Osteoblast (primary cell): Measurements from ENCODE around the gene ACTG1. TPM values are rescaled to one million over a fixed set of nuclear protein-coding genes. Genes with fewer than 3 reads are reported as not detected.

ENCODE experiments used
- DNase-seq: peaks from one replicate; pipeline ENCODE4 v3.0.0; 2011; ENCODE audit warnings: low spot score, mixed read lengths; ENCODE audit not compliant: insufficient read length; ENCODE audit errors: missing footprints
- H2AFZ ChIP-seq: 2 replicates; pipeline ENCODE4 v1.6.0; 2011; ENCODE audit warnings: mild to moderate bottlenecking, low read length
- H3K27ac ChIP-seq: 2 replicates; pipeline ENCODE4 v1.5.1; 2011; ENCODE audit warnings: mild to moderate bottlenecking, low read depth, low read length, moderate library complexity
- H3K27me3 ChIP-seq: 2 replicates; pipeline ENCODE4 v1.6.0; 2012; ENCODE audit warnings: mild to moderate bottlenecking, control low read depth, inconsistent platforms, low read length, moderate library complexity; ENCODE audit not compliant: insufficient read depth
- H3K36me3 ChIP-seq: 2 replicates; pipeline ENCODE4 v1.5.1; 2011; ENCODE audit warnings: mild to moderate bottlenecking, low read length, control low read depth, moderate library complexity; ENCODE audit not compliant: insufficient read depth
- H3K4me1 ChIP-seq: 2 replicates; pipeline ENCODE4 v1.5.1; 2011; ENCODE audit warnings: mild to moderate bottlenecking, low read length, control low read depth, moderate library complexity; ENCODE audit not compliant: insufficient read depth
- H3K4me2 ChIP-seq: 2 replicates; pipeline ENCODE4 v1.6.0; 2011; ENCODE audit warnings: mild to moderate bottlenecking, low read length; ENCODE audit not compliant: insufficient read depth
- H3K4me3 ChIP-seq: fragments of 200-600 bp; sonication (generic); 3 replicates; pipeline ENCODE4 v1.5.1; 2012; ENCODE audit warnings: mild to moderate bottlenecking, low read length, inconsistent platforms; ENCODE audit not compliant: insufficient read depth
- H3K79me2 ChIP-seq: 2 replicates; pipeline ENCODE4 v1.6.0; 2012; ENCODE audit warnings: mild to moderate bottlenecking, low read length, control low read depth, inconsistent platforms; ENCODE audit not compliant: insufficient read depth
- H3K9me3 ChIP-seq: 2 replicates; pipeline ENCODE4 v1.5.1; 2011; ENCODE audit warnings: low read depth, low read length, control low read depth
- H4K20me1 ChIP-seq: 2 replicates; pipeline ENCODE4 v1.6.0; 2012; ENCODE audit warnings: mild to moderate bottlenecking, low read length, control low read depth; ENCODE audit not compliant: insufficient read depth
- total RNA-seq: library from RNA; depleted of rRNA; stranded (reverse); fragments of >200 nt; gene quantifications from 2 replicates; pipeline ENCODE4 v1.2.3, GENCODE V29; 2012
- TF ChIP-seq, protein P1 (sequence below): IDR thresholded peaks from 2 replicates; pipeline ENCODE4 v1.5.1; 2011; ENCODE audit warnings: mild to moderate bottlenecking, low read depth, low read length, moderate library complexity; ENCODE audit errors: extremely low read depth

The ACTG1 gene
- total RNA-seq, 1 donor: 13,273 TPM

DNA sequence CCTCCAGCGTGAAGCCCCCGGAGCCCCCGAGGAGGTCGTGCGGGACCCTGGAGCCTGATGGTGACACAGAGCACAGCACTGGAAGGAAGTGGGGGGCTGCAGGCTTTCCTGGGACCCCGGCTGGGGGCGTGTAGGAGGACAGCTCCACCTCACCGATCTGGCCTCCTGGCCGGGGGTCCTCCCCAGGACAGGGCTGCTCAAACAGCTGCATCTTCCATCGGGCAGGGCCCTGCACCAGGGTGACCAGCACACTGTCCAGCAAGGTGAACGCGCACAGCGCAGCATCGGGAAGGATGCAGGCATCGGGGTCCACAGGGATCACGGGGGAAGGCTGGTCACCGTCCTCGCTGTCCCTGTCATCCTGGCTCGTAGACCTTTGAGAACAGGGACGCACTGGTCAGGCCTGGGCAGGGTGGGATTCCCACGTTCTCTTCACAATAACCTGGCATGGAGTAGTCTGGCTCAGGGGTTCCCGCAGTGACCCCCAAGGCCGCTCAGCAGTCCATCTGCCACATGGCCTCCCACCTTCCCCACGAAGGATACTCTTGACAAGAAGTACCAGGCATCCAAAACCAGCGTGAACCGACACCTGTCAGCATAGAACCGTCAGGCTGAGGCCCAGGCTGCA, 38.3 kb upstream of the ACTG1 start:
- Histone ChIP-seq H3K4me3 (peak overlapping the region; percentile 94), H3K4me1 (peaks cover 24% of the 10 kb centered on the region), H3K27ac (peak overlapping the region; percentile 56), H3K4me2 (peak overlapping the region; percentile 91), H2AFZ (no peak overlapping the region), H3K27me3 (no peaks in the 10 kb centered on the region), H4K20me1 (peaks cover 36% of the 10 kb centered on the region), H3K9me3 (no peaks in the 10 kb centered on the region), H3K36me3 (peaks cover 43% of the 10 kb centered on the region), H3K79me2 (peaks cover 45% of the 10 kb centered on the region)
- TF ChIP-seq, protein P1, sequence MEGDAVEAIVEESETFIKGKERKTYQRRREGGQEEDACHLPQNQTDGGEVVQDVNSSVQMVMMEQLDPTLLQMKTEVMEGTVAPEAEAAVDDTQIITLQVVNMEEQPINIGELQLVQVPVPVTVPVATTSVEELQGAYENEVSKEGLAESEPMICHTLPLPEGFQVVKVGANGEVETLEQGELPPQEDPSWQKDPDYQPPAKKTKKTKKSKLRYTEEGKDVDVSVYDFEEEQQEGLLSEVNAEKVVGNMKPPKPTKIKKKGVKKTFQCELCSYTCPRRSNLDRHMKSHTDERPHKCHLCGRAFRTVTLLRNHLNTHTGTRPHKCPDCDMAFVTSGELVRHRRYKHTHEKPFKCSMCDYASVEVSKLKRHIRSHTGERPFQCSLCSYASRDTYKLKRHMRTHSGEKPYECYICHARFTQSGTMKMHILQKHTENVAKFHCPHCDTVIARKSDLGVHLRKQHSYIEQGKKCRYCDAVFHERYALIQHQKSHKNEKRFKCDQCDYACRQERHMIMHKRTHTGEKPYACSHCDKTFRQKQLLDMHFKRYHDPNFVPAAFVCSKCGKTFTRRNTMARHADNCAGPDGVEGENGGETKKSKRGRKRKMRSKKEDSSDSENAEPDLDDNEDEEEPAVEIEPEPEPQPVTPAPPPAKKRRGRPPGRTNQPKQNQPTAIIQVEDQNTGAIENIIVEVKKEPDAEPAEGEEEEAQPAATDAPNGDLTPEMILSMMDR: no peak
- peak; percentile 85 for DNase-seq

DNA sequence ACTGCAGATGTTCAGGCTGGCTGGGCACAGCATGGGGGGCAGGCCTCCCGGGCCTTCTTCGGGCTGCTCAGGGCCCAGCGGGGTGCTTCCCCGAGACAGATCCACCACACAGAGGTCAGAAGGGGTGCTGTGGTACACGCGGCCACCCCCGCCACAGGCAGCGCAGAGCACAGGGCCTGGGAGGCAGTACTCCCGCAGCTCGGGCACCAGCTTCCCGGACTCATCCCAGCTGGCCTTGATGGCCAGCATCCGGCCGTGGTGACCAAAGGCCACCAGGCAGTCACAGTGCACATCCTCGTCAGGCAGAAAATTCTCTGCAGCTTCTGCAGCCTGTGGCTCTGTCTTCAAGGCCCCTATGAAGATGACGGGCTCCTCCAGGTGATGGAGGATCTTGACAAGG, 37.7 kb upstream of the ACTG1 start:
- peaks cover 36% of the 10 kb centered on the region for H4K20me1 ChIP-seq

DNA sequence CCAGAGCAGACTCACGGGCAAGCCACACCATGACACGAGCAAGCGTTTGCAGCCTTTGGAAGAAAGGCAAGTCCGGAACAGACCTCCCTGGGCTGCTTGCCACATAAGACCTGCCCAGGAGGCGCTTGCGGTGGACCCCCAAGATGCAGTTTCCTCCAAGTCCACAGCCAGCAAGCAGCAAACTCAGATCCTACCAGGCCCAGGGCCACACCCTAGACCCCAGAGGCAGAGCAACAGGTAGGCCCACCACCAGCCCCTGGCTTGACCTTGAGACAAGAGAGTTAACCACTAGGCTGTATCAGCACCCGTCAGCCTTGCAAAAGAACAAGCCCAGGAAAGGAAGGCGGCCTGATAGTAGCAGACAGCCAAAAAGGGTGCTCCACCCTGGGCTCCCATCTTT, 37.2 kb upstream of the ACTG1 start:
- DNase-seq: no peak
- peaks cover 45% of the 10 kb centered on the region for H3K79me2 ChIP-seq
- H4K20me1 ChIP-seq: peaks cover 36% of the 10 kb centered on the region
- H3K4me1 ChIP-seq: peaks cover 23% of the 10 kb centered on the region
- TF ChIP-seq, protein P1: no peak
- H2AFZ ChIP-seq: no peak overlapping the region
- no peak overlapping the region for H3K27ac ChIP-seq
- H3K27me3 ChIP-seq: no peaks in the 10 kb centered on the region
- H3K36me3 ChIP-seq: peaks cover 53% of the 10 kb centered on the region
- no peak overlapping the region for H3K4me2 ChIP-seq
- no peaks in the 10 kb centered on the region for H3K9me3 ChIP-seq
- H3K4me3 ChIP-seq: no peak overlapping the region

More for the DNA sequence above, 37.7 kb upstream of the ACTG1 start:
- Histone ChIP-seq H3K4me2 (no peak overlapping the region), H3K4me1 (peaks cover 23% of the 10 kb centered on the region), H2AFZ (no peak overlapping the region), H3K27me3 (no peaks in the 10 kb centered on the region), H3K9me3 (no peaks in the 10 kb centered on the region), H3K79me2 (peaks cover 45% of the 10 kb centered on the region), H3K4me3 (no peak overlapping the region), H3K27ac (no peak overlapping the region), H3K36me3 (peaks cover 50% of the 10 kb centered on the region)
- TF ChIP-seq, protein P1: no peak
- peak; percentile 80 for DNase-seq

DNA sequence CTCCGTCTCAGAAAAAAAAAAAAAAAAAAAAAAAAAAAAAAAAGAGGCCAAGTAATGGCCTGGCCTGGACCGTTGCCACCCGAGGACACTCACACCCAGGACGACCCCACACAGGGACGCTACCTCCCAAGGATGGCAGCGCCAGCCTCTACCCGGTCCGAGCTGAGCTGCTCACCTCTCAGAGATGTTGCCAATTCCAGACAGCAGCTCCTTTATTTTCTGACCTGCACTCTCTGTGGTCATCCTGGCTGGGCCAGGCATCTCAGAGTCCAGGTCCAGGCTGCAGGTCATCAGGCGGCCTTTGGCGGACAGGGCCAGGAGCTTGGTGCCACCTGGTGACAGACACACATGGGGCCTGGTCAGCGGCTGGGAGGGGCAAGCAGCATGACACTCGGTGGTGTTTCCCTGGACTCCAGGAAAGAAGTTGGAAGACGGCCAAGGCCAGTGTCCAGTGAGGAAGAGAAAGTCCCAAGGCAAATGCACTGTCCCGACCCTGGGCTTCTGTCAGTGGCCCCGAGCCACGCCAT, 36.5 kb upstream of the ACTG1 start:
- Histone ChIP-seq H3K9me3 (no peaks in the 10 kb centered on the region), H4K20me1 (peaks cover 36% of the 10 kb centered on the region), H3K27ac (no peak overlapping the region), H3K36me3 (peaks cover 59% of the 10 kb centered on the region), H3K79me2 (peaks cover 45% of the 10 kb centered on the region), H3K4me1 (peaks cover 19% of the 10 kb centered on the region), H2AFZ (no peak overlapping the region), H3K27me3 (no peaks in the 10 kb centered on the region), H3K4me3 (no peak overlapping the region), H3K4me2 (no peak overlapping the region)
- TF ChIP-seq, protein P1: no peak
- DNase-seq: peak; percentile 73
